Neuron (in vitro differentiated cells): ENCODE measurements around the gene CACTIN.
"Not testable (repeated sequence)": the region's sequence is repeated elsewhere in the genome, so short reads cannot be mapped to it uniquely, and the experiment has no call there.

Experiments used
- H2AFZ ChIP-seq: one replicate; pipeline ENCODE4 v1.6.1; 2013; ENCODE audit warnings: low read depth, mild to moderate bottlenecking, inconsistent platforms, low read length, moderate library complexity
- H3K27me3 ChIP-seq: one replicate; pipeline ENCODE4 v1.6.1; 2013; ENCODE audit warnings: low read length; ENCODE audit not compliant: insufficient read depth
- H3K36me3 ChIP-seq: one replicate; pipeline ENCODE4 v1.6.1; 2013; ENCODE audit warnings: low read length; ENCODE audit not compliant: insufficient read depth
- H3K4me1 ChIP-seq: one replicate; pipeline ENCODE4 v1.6.1; 2013; ENCODE audit warnings: low read length; ENCODE audit not compliant: insufficient read depth
- H3K4me3 ChIP-seq: 2 replicates; pipeline ENCODE4 v1.5.1; 2013; ENCODE audit warnings: mild to moderate bottlenecking, low read length, moderate library complexity
- H3K9me3 ChIP-seq: one replicate; pipeline ENCODE4 v1.6.1; 2013; ENCODE audit warnings: low read length

CACTIN gene

DNA sequence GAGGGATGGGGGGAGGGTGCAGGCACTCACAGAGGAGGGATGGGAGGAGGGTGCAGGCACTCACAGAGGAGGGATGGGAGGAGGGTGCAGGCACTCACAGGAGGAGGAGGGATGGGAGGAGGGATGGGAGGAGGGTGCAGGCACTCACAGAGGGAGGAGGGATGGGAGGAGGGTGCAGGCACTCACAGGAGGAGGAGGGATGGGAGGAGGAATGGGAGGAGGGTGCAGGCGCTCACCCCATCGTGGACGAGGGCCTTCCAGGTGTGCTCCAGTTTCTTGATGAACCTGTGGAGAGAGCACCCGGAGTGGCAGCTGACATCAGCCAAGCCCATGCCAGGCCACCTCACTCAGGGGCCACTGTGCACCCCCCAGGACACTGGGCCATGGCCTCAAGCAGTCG lies 20.5 kb upstream of the CACTIN start:
- not testable (repeated sequence) for H3K9me3 ChIP-seq, H3K27me3 ChIP-seq, H3K4me1 ChIP-seq, H3K4me3 ChIP-seq, H2AFZ ChIP-seq
- peaks cover 29% of the 10 kb centered on the region for H3K36me3 ChIP-seq

DNA sequence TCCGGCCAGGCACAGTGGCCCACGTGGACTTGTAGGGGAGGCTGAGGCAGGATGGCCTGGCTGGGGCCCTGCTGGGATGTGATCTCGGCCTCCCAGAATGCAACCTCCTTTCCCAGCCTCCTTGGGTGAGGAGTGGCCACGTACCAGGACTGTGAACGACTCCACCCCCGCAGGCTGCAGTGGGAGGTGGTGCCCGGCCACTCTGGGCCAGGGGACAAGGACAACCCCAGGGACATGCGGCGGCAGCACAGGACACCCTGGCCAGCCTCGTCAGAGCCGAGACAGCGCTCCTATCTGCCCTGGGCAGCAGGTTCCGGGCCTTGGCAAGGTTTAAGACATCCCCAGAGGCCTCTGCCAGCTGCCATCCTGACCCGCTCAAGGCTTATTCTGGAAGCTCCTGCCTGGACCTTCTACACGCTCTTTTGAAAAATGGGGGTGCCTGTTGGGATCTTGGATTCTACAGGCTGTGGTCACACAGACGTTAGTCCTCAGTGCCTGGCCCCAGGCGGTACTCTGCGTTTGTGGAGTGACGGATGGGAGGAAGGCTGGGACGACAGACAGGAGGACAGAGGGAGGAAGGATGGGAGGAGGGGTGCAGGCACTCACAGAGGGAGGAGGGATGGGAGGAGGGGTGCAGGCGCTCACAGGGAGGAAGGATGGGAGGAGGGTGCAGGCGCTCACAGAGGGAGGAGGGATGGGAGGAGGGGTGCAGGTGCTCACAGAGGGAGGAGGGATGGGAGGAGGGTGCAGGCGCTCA lies 19.9 kb upstream of the CACTIN start:
- Histone ChIP-seq H2AFZ (no peak overlapping the region), H3K27me3 (no peaks in the 10 kb centered on the region), H3K9me3 (no peaks in the 10 kb centered on the region), H3K36me3 (peaks cover 26% of the 10 kb centered on the region), H3K4me3 (no peak overlapping the region), H3K4me1 (no peaks in the 10 kb centered on the region)

DNA sequence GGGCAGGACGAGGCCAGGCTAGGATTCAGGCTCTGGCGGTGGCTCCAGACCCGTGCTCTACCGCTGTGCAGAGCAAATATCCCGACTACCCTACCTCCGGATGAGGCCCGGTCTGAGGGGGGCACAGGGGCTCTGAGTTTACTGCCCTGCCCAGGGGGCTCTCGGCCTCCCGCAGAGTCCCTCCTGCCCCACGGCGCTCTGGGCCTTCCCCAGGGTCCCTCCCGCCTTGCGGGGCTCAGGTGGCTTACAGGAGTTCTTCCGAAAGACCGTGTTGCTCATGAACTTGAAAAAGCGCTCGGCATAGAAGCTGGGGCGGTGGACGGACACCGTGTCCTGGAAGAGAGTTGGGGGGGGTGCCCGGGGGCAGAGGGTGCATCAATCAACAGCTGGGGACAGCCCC lies 19.1 kb upstream of the CACTIN start:
- no peak overlapping the region for H2AFZ ChIP-seq
- H3K4me3 ChIP-seq: no peak overlapping the region
- H3K27me3 ChIP-seq: no peaks in the 10 kb centered on the region
- H3K9me3 ChIP-seq: no peaks in the 10 kb centered on the region
- H3K4me1 ChIP-seq: no peaks in the 10 kb centered on the region
- H3K36me3 ChIP-seq: peaks cover 23% of the 10 kb centered on the region

DNA sequence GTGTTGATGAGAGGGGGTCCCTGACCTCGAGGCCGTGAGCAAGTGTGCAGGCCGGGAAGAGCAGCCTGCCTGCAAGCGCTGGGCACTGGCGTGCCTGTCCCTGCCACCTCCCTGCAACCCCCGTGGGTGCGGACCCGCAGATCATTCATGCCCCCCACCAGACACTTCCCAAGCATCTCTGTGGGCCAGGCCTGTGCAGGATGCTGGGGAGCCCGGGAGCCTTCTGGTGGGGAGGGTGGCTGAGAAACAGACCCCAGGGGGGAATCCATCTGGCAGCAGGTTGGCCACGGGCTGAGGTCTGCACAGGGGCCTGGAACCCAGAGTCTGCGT lies 18.4 kb upstream of the CACTIN start:
- Histone ChIP-seq H3K4me1 (no peaks in the 10 kb centered on the region), H3K9me3 (no peaks in the 10 kb centered on the region), H3K4me3 (no peak overlapping the region), H2AFZ (no peak overlapping the region), H3K36me3 (peaks cover 22% of the 10 kb centered on the region), H3K27me3 (no peaks in the 10 kb centered on the region)

DNA sequence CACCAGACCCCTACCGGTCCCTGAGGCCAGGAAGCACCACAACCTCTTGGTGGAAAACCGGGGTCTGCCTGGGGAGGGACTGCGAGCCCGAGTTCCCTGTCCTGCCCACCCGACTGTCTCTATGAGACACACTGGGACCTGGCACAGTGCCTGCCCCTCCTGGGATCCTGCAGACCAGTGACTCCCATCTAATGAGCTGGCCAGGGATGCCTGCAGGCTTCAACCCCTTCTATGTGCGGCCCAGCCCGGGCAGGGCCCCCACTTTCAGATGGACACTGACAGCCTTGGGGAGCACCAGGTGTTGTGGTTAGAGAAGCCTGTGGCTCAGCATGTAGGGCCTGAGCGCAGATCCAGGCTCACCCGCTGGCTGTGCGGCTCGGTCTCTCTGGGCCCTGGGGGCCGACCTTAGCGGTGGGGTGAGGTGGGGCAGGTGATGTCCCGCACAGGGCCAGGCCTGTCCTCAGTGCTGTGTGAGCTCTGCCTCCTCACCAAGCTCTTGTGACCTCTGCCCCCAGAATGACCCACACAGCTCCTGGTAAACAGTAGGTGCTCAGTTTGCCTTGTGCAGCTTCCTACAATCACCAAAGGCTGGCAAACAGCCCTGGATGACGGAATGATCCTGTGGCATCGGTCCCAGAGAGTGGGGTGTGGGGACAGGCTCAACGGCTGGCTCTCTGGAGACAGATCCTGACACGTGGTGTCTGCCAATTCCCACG lies 17.9 kb upstream of the CACTIN start:
- peaks cover 26% of the 10 kb centered on the region for H3K36me3 ChIP-seq
- H3K27me3 ChIP-seq: no peaks in the 10 kb centered on the region
- H3K4me3 ChIP-seq: no peak overlapping the region
- no peaks in the 10 kb centered on the region for H3K9me3 ChIP-seq
- H2AFZ ChIP-seq: no peak overlapping the region
- H3K4me1 ChIP-seq: no peaks in the 10 kb centered on the region

DNA sequence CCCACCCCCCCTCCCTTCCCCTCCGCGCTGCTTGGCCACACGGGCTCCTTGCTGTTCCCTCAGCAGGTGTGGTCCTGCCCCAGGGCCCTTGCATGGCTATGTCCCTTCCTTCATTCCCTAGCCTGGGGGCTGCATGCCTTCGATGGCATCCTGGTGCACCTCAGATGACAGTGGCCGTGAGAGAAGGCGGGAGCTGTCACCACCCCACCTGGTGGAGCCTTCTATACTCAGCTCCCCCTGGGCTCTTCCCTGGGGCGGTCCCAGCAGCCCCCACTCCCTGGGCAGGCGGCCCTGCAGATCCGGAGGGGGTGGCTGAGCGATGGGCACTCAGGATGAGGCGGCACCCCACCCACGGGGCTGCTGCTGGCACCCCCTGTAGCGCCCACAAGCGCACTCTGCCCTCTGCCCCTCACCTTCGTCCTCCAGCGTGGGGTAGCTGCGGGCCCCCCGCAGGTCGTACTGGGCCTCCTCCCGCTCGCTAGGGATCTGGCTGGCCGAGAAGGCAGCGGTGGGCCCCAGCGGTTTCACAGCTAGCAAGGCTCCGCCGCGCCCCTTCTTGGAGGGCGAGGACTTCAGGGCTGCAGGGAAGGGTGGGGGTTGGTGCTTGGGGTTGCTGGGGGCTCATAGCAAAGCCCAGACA lies 17.2 kb upstream of the CACTIN start:
- Histone ChIP-seq H3K4me1 (no peaks in the 10 kb centered on the region), H3K4me3 (no peak overlapping the region), H3K27me3 (no peaks in the 10 kb centered on the region), H2AFZ (no peak overlapping the region), H3K9me3 (no peaks in the 10 kb centered on the region), H3K36me3 (peaks cover 31% of the 10 kb centered on the region)

DNA sequence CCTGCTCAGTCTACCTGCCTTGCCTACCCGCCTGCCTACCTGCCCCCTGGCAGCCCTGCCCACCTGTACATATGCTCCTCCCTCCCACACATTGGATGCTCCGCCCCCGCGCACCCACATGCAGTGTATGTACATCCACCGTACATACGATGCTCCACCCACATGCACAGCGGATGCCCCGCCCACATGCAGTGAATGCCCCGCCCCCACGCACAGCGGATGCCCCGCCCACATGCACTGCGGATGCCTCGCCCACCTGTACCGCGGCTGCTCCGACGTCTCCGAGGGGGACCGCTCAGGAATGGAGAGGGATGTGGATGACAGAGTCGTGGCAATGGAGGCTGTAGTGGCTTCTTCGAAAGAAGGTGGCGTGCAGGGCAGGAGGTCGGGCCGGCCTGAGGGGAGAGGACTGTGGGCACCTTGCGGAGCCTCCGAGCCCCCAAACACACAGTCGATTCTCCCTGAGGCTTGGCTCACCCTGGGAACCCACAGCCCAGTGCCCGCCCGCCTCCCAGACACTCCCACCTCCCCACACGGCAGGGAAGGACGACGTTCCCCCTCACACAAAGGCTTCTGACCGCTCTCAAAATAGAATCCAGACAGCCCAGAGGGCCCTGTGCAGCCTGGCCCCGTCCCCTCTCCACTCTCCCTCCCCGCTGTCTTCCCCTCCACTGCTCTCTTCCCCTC lies 16.5 kb upstream of the CACTIN start:
- H3K27me3 ChIP-seq: no peaks in the 10 kb centered on the region
- no peaks in the 10 kb centered on the region for H3K4me1 ChIP-seq
- peaks cover 33% of the 10 kb centered on the region for H3K36me3 ChIP-seq
- H3K9me3 ChIP-seq: no peaks in the 10 kb centered on the region
- no peak overlapping the region for H3K4me3 ChIP-seq
- H2AFZ ChIP-seq: no peak overlapping the region

DNA sequence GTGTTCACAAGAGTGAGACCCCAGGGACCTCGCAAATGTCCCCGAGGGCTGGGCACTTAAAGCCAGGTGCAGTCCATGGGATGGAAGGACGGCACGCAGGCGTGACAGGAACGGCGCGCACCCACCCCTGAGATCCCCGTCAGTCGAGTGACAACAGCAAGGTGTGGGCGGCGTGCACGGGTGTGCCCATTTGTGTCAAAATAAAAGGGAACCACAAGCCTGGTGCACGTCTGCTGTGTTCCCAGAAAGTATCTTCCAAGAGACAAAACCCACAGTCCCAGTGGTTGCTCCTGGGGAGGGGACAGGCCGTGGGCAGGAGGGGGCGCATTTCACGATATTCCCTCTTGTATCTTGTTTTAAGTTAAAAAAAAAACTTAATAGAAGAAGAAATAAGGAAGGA lies 15.7 kb upstream of the CACTIN start:
- no peaks in the 10 kb centered on the region for H3K4me1 ChIP-seq
- H3K4me3 ChIP-seq: no peak overlapping the region
- H3K9me3 ChIP-seq: no peaks in the 10 kb centered on the region
- no peaks in the 10 kb centered on the region for H3K27me3 ChIP-seq
- no peak overlapping the region for H2AFZ ChIP-seq
- peaks cover 33% of the 10 kb centered on the region for H3K36me3 ChIP-seq

DNA sequence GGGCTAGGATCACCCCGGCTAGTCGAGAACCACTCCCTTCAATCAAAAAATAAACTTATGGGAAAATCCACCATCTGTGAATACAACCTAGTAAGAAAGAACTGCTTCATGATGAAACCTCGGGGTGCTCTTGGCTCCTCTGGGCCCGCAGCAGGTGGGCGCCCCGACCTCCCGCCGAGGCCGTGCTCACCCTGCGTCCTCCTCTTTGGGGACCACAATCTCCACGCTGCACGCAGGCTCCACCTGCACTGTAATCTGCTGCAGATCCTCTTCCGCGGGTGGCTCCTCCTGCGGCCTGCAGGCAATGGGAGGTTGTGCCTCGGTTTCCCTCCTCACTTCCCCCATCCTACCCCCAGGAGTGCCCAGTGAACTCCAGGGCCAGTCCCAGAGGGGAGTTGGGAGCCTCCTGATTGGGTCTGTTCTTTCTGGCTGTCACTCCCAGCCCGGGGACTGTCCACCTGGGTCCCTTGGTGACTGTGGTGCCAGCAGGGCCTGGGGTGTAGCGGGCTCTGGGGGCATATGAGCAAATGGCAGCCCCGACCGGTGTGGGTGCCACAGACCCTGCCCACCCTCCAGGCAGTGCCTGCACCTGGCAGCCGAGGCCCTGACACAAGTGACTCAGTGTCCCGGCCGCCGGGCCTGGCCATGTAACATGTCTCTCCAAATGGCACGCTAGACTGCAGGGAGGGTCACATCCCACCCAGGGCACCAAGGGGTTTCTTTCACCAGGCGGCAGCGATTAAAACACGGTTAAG lies 15.1 kb upstream of the CACTIN start:
- Histone ChIP-seq H3K27me3 (no peaks in the 10 kb centered on the region), H2AFZ (no peak overlapping the region), H3K36me3 (peaks cover 33% of the 10 kb centered on the region), H3K4me3 (no peak overlapping the region), H3K4me1 (no peaks in the 10 kb centered on the region), H3K9me3 (no peaks in the 10 kb centered on the region)

DNA sequence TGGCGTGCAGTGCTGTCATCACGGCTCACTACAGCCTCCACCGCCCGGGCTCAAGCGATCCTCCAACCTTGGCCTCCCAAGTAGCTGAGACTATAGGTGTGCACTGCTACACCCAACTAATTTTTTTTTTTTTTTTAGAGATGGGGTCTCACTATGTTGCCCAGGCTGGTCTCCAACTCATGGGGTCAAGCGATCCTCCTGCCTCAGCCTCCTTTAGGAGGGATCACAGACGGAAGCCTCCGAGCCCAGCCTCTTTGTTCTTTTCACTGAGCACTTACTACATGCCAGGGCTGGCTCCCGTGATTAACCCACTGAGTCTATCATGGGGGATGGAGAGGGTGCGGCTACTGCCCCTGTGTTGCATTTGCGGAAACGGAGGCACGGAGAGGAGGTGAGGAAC lies 12.9 kb upstream of the CACTIN start:
- H3K36me3 ChIP-seq: peaks cover 24% of the 10 kb centered on the region
- H3K4me1 ChIP-seq: no peaks in the 10 kb centered on the region
- no peaks in the 10 kb centered on the region for H3K27me3 ChIP-seq
- H3K9me3 ChIP-seq: no peaks in the 10 kb centered on the region
- H2AFZ ChIP-seq: no peak overlapping the region
- no peak overlapping the region for H3K4me3 ChIP-seq

DNA sequence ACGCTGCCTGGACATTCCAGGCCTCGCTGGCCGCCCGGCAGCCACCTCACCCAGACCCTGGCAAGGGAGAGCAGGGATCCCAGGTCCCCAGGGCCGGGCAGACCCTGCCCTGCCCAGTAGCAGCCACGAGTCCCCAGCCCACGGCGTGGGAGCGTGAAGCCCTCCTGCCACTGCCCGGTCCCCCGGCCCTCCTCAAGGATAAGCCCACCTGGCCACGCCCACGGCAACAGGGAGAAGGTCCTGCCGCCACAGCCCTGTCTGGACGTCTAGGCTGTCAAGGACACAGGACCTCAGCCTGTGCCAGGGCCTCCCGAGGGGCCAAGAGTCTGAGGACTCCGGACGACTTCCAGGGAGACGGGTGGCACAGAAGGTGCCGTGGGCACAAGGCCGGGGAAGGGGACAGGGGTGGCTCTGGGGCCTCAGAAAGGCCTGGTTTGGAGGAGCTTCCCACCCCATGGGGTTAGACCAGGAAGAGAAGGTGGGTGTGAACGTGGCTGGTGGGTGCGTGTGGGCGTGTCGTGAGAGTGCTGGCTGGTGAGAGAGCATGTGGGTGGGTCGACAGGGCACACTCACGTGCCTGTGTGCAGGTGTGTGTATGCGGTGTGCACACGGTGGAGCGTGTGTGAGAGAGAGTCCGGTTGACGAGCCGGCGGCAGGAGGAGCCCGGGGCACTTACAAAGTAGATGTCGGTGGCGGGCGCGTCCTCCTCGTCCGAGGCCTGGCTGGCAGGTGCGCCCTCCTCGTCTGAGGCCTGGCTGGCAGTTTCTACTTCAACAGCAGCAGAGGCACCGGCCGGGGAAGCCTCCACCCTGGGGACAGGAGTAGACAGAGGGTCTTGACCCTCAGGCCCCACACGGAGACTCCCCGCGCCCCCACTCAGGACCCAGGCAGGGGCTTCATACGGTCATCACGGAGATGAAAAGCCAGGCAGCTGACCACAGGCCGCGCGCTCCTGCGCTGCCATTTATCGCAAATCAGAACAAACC lies 11.9 kb upstream of the CACTIN start:
- Histone ChIP-seq H2AFZ (no peak overlapping the region), H3K9me3 (no peaks in the 10 kb centered on the region), H3K36me3 (peaks cover 24% of the 10 kb centered on the region), H3K4me3 (no peak overlapping the region), H3K4me1 (no peaks in the 10 kb centered on the region), H3K27me3 (no peaks in the 10 kb centered on the region)

DNA sequence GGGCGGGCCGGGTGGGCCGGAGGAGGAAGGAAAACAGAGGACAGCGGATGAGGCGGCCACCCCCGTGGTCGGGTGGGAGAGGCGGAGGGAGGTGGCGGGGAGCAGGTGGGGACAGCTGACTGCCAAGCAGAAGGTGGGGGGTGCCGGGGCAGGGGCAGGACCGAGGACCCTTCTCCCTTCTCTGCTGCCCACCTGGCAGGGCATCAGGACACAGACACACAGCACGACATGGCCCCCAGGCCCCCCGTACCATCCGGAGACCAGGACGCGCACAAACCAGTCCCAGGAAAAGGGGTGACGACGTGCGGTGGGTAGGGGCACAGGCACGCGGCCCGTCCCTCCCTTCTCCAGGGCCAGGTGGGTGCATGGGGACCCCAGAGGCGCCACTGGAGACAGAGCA lies 11.0 kb upstream of the CACTIN start:
- Histone ChIP-seq H3K4me3 (no peak overlapping the region), H3K27me3 (no peaks in the 10 kb centered on the region), H3K9me3 (no peaks in the 10 kb centered on the region), H2AFZ (no peak overlapping the region), H3K36me3 (peaks cover 25% of the 10 kb centered on the region), H3K4me1 (no peaks in the 10 kb centered on the region)
